Dermis microvascular lymphatic vessel endothelial cell (primary cell): Measurements from ENCODE around the gene MAEA. TPM values are rescaled to one million over a fixed set of nuclear protein-coding genes. Genes with fewer than 3 reads are reported as not detected.

Experiments
- DNase-seq, 2 donors: peaks; one replicate each; pipeline versions ENCODE4 v3.0.0 to v3.0.0-alpha.2; 2010; ENCODE audit warnings: low read depth in 2 of 2
- total RNA-seq: library from RNA; depleted of rRNA; stranded (reverse); fragments of >200 nt; gene quantifications from 2 replicates; pipeline ENCODE4 v1.2.1, GENCODE V29; 2014

The MAEA gene
- total RNA-seq, 1 donor from 2014 or later, result 45.8 TPM

GRCh38 chr4:1299301-1299860 is 9.7 kb downstream of the MAEA start:
- DNase-seq, result no peak

- DNase-seq, result no peak
Measured at GRCh38 chr4:1300466-1301455, 11.1 kb downstream of the MAEA start.

- no peak for DNase-seq
Measured at GRCh38 chr4:1302159-1302558, 12.5 kb downstream of the MAEA start.

- DNase-seq, result no peak
Measured at GRCh38 chr4:1305261-1305711, 15.6 kb downstream of the MAEA start.

- DNase-seq, result no peak
Measured at GRCh38 chr4:1305781-1306455, 16.2 kb downstream of the MAEA start.

GRCh38 chr4:1307951-1308735 is 18.5 kb downstream of the MAEA start:
- DNase-seq, result no peak

GRCh38 chr4:1309261-1310010 is 19.7 kb downstream of the MAEA start:
- DNase-seq, result peak in 1 of 2 donors; percentile 65

- no peak for DNase-seq
Measured at GRCh38 chr4:1310031-1310795, 20.5 kb downstream of the MAEA start.

GRCh38 chr4:1310796-1311631 is 21.3 kb downstream of the MAEA start:
- DNase-seq, result no peak

GRCh38 chr4:1312821-1313640 is 23.3 kb downstream of the MAEA start:
- no peak for DNase-seq

- DNase-seq, result no peak
Measured at GRCh38 chr4:1315306-1315705, 25.6 kb downstream of the MAEA start.

- DNase-seq, result no peak
Measured at GRCh38 chr4:1315836-1316536, 26.3 kb downstream of the MAEA start.

GRCh38 chr4:1316537-1317168 is 27.0 kb downstream of the MAEA start:
- no peak for DNase-seq

- DNase-seq, result no peak
Measured at GRCh38 chr4:1317177-1318045, 27.7 kb downstream of the MAEA start.

- DNase-seq, result no peak
Measured at GRCh38 chr4:1318046-1318375, 28.3 kb downstream of the MAEA start.
